GM08714 (cell line): Measurements from ENCODE around the gene EML5.

Experiments
- H3K4me3 ChIP-seq: fragments of 200-500 bp; sonication (Bioruptor generic); 2 replicates; pipeline ENCODE4 v1.5.1; 2014; ENCODE audit warnings: mild to moderate bottlenecking, low read length, inconsistent platforms
- ZNF274 ChIP-seq: IDR thresholded peaks from 2 replicates; pipeline ENCODE4 v1.6.1; 2012; ENCODE audit warnings: mild to moderate bottlenecking, low read depth, low read length

Gene EML5

DNA sequence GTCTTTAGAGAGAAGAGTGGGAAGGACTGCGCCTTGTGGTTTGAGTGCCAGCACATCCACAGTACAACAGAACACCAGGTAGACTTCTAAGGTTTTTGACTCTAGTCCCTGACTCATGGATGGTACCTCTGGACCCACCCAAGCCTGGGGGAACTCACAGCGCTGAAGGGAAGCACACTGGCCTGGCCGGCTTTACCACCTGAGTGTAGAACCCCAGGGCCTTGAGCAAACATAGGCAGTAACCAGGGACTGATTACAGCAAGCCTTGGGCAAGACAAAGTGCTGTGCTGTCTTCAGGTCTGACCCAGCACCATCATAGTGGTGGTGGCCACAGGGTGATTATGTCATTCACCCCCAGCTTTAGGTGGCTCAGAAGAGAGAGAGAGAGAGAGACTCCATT, 17.2 kb downstream of the EML5 start:
- no peak for TF ChIP-seq ZNF274
- no peak overlapping the region for H3K4me3 ChIP-seq

DNA sequence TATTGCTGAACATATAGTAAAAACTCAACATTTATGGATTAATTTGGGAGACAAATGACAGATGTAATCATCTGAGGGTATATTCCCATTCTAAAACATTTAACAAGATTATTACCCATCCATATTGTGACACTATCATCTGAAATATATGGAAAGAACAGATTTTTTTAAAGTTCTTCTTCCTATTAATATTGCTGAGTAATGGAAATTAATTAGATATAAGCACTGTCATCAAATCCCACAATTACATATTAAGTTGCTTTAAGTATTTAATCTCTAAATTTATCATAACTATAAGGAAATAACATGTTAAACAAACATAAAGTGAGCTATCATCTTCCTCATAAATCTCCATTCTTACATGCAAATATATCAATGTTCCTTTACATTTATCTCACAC, 22.0 kb downstream of the EML5 start:
- no peak for TF ChIP-seq ZNF274
- no peak overlapping the region for H3K4me3 ChIP-seq

DNA sequence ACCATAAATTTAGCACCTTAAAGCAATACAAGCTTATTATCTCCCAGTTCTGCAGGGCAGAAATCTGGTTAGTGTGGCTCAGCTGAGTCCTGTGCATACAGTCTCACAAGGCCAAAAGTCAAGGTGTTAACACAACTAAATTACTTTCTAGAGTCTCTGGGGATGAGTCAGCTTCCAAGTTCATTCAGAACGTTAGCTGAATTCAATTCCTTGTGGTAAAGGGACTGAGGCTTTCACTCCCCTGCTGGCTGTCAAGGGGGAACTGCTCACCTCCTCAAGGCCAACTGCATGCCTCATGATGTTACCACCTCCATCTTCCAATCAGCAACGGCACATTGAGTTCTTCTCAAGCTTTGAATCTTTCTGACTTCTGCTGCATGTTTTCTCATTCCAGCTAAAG, 27.6 kb downstream of the EML5 start:
- H3K4me3 ChIP-seq: no peak overlapping the region
- no peak for TF ChIP-seq ZNF274

DNA sequence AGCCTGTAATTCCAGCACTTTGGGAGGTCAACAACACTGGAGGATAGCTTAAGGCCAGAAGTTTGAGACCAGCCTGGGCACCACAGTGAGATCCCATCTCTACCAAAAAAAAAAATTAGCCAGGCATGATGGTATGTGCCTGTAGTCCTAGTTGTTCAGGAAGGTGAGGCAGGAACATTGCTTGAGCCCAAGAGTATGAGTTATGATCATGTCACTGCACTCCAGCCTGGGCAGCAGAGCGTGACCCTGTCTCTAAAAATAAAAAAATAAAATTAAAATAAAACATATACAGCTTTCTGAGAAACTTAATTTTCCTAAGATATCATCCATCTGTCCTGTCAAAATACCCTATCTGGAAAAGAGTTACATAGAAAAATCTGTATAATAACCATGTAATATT, 38.9 kb downstream of the EML5 start:
- TF ChIP-seq ZNF274: no peak

DNA sequence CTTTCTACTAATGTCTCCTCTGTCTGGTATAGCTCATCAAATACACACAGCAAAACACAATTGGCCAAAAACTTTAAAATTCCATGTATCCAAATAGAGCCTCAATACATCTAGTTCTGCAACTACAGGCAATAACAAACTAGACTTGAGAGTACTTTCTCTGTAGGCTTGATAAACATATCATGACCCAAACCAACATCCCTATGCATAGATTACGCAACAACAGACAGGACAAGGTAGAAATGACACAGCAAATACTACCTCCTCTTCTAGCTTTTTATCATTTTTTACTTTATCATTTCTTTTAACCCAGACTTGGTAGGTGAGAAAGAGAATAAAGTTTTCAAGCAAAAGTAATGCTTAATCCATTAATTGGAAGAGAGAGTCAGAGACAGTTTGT, 41.8 kb downstream of the EML5 start:
- H3K4me3 ChIP-seq: no peak overlapping the region

More for the DNA sequence above, 38.9 kb downstream of the EML5 start:
- H3K4me3 ChIP-seq: no peak overlapping the region

DNA sequence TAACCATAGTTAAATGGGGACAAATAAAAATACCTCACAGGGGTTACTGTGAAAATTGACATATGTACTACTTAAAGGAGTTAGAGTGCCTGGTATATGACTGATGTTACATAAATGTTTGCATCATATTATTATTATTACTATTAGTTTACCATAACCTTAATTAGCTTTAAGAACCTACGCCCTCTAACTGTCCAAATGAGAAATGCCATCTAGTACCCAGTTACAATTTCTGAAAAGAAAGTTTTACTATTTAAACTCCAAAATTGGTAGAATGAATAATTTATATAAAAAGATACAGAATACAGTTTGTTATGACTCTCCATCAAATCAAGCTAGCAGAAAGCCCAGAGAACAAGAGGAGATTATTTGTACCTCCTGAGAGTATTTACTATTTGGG, 42.3 kb downstream of the EML5 start:
- TF ChIP-seq ZNF274: no peak
- H3K4me3 ChIP-seq: no peak overlapping the region

More for the DNA sequence above, 41.8 kb downstream of the EML5 start:
- TF ChIP-seq ZNF274: no peak

DNA sequence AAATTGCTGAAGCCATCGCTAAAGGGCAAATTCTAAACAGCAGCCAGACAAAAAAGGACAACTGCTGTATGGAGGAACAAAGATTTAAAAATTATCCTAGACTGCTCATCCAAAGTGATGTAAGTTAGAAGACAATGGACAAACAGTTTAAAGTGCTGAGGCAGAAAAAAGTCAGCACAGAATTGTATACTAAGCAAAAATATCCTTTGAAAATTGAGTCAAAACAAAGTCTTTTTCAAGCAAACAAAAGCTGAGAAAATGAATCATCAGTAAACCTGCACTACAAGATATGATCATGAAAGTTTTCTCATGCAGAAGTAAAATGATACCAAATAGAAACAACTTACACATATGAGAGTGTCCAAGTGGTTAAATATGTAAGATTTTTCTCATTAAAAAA, 43.6 kb downstream of the EML5 start:
- TF ChIP-seq ZNF274: no peak

DNA sequence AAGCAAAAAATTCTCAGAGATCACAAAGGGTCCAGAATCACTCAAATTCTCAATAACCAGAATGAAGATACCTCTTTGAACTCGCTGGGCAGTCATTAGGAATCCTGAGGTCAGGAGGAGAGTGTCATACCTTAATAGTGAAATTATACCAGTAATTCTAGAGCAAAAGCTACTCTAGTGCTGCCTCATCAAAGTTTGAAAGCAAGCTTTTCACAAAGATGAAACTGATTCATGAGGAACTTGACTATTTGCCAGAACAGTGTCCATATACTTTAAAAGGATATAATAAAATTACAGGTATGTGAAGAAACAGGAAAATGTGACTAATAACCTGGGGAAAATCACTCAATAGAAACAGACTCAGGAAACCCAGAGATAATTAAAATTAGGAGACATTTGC, 44.5 kb downstream of the EML5 start:
- H3K4me3 ChIP-seq: no peak overlapping the region
- no peak for TF ChIP-seq ZNF274

More for the DNA sequence above, 43.6 kb downstream of the EML5 start:
- H3K4me3 ChIP-seq: no peak overlapping the region

DNA sequence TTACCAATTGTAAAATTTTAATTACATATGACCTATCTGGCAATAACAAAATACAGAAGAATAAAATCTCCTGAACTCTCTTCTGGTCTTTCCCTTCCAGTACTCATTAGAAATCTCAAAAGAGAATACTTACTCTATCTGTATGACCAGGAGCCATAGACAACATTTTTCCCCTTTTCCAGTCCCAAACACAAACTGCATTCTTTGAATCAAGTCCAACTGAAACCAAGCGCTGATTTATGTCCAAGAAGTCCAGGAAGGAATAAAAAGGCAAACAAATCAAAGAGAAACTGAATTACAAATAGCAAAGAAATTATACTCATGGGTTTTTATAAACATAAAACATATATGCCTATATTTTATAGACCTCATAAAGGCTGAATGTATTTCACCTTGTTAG, 46.7 kb downstream of the EML5 start:
- no peak overlapping the region for H3K4me3 ChIP-seq
- TF ChIP-seq ZNF274: no peak

DNA sequence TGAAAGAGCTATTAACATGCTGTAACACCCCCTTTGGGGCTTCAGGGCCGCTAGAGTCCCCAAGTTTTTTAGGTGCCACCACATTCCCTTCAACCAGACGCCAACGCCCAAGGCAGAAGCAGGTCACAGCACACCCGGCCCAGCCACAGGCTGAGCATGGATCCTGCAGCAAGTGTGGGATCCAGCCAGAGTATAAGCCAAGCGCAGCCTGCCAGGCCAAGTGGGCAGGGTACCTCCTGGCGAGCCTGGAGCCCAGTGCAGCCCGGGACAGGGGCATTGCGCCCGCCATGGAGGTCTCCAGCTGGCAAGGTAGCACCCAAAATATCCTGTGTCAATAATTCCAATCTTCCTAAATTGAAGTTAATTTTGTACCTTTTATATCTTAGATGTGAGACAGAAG, 55.5 kb downstream of the EML5 start:
- H3K4me3 ChIP-seq: no peak overlapping the region
- TF ChIP-seq ZNF274: no peak

DNA sequence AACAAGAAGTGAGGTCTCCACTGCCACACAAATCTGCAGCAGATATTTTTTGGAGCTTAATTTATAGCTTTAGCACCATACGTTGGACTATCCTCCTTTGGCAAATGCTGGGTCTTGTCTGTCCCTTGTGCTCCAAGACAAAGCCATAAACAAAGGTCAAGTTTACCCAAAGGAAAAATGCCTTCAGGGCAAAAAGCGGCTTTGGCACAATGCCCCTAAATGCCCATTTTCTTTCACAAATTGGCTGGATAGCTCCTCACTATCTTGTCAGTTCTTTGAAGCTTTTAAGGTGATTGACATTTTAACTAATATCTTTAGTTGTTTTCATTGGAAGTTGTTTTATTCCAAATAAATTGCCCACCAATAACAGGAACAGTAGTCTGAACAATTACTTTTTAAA, 59.6 kb downstream of the EML5 start:
- no peak for TF ChIP-seq ZNF274
- no peak overlapping the region for H3K4me3 ChIP-seq

DNA sequence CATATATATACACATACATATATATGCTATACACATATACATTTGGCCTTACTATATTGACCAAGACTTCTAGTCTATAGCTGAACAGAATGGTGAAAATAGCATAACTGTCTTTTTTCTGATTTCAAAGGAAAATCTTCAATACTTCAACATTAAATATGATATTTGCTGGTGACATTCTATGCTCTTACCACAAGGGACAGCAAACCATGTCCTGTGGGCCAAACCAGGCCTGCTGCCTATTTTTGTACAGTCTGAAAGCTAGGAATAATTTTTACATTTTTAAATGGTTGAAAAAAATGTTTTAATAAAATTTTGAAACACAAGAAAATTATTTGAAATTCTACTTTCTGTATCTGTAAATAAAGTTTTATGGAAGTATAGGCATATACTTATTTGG, 63.6 kb downstream of the EML5 start:
- no peak overlapping the region for H3K4me3 ChIP-seq
- TF ChIP-seq ZNF274: no peak

DNA sequence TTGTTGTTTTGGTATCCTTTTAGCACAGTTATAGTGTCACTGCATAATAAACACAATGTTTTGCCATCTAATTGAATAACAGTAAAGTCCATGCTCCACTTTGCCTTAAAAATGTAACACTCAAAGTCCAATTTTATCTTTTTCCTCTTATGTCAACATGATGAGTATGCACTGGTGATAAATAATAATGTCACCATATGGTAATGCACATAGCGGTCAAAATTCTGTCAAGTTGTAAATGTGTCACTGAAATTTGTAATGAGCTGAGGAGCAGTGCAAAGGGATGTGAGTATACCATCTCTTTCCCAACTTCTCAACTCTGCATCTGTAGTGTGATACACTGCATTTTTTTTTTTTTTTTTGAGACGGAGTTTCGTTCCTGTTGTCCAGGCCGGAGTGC, 65.7 kb downstream of the EML5 start:
- no peak for TF ChIP-seq ZNF274
- H3K4me3 ChIP-seq: no peak overlapping the region

DNA sequence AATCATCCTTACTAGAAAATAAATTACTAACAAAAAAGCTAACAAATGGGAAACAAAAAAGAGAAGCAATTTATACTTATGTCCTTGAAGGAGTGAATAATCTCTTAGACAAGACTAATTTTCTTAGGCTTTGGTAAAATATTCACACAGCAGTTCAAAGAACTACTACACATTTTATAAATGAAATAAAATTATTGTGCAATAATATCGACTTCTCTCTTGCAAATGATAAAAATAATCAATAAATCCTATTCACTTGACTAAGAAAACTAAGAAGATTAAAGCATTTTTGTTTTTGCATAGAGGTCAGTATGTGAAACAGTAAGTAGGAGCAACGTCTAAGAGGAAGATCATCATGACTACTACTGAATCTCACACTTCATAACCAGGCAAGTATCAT, 82.0 kb downstream of the EML5 start:
- TF ChIP-seq ZNF274: no peak
- no peak overlapping the region for H3K4me3 ChIP-seq

DNA sequence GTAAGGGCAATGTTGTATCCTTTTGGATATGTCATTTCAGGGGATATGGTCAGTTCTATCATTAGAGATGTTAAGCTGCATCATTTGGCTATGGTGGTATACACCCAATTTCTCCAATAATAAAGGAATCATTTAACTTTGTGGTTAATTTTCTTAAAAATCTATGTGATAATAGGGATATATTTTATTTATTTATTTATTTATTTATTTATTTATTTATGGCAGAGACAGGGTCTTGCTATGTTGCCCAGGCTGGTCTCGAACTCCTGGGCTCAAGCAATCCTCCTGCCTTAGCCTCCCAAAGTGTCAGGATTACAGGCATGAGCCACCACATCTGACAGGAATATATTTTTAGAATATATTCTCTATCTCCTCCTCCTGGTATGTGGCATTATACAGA, 85.7 kb downstream of the EML5 start:
- TF ChIP-seq ZNF274: no peak
- no peak overlapping the region for H3K4me3 ChIP-seq

DNA sequence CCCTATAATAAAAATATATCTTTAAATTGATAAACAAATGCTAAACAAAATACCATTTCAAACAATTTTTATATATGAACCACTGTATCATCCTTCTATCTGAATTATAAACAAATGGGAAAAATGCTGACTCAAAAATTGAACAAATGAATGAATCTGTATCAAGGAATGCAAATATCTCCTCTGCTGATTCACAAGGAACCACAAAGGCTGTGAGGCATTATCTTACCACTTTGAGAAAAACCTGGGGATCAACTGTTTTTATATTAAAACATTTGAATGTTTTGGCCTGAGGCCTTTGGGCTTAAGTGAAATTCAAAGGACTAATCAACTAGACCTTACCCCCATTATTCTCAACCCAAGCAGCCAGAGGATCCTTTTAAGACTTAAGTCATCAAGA, 86.3 kb downstream of the EML5 start:
- TF ChIP-seq ZNF274: no peak
- H3K4me3 ChIP-seq: no peak overlapping the region

DNA sequence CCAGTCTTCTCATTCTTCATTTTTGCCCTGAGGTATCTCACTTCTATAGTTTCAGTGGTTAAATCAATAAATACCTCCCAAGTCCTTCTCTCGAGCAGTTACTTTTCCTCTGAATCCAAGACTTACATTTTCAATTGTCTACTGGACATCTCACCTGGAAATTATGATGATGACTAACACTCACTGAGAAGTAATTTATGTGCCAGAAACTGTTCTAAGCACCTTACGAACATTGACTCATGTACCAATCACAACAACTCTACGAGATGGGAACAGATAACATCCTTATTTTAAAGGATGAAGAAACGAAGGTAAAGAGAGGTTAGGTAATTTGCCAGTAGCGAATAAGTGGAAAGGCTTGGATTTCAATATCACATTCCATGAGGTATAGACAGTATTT, 94.1 kb downstream of the EML5 start:
- TF ChIP-seq ZNF274: no peak
- no peak overlapping the region for H3K4me3 ChIP-seq
